OCI-LY3 (cell line): Measurements from ENCODE around the gene LRRN2.

Experiments
- H2AFZ ChIP-seq: fragments of 200-600, 300-600 bp; shearing (Covaris generic); 2 replicates; pipeline ENCODE4 v1.6.0; 2014; ENCODE audit warnings: antibody characterized with exemption, low read depth, low read length
- H3K27ac ChIP-seq: fragments of 200-600, 300-600 bp; sonication (generic); 2 replicates; pipeline ENCODE4 v1.5.1; 2014; ENCODE audit warnings: mild to moderate bottlenecking, low read length, moderate library complexity, mixed read lengths
- H3K27me3 ChIP-seq: fragments of 200-600, 300-600 bp; sonication (generic); 2 replicates; pipeline ENCODE4 v1.6.1; 2014; ENCODE audit warnings: low read depth, low read length, mixed read lengths
- H3K36me3 ChIP-seq: fragments of 200-600, 300-600 bp; sonication (generic); replicated peaks from 2 replicates; pipeline ENCODE3; 2014; ENCODE audit warnings: low read depth, low read length, mixed read lengths
- H3K4me1 ChIP-seq: fragments of 300-600, 200-600 bp; sonication (generic); 2 replicates; pipeline ENCODE4 v1.6.1; 2014; ENCODE audit warnings: low read length, mixed read lengths
- H3K4me2 ChIP-seq: fragments of 200-600, 300-600 bp; sonication (generic); 2 replicates; pipeline ENCODE4 v1.6.1; 2014; ENCODE audit warnings: low read length, mixed read lengths
- H3K4me3 ChIP-seq: fragments of 300-600, 200-600 bp; sonication (generic); 2 replicates; pipeline ENCODE4 v1.5.1; 2014; ENCODE audit warnings: antibody characterized with exemption, mild to moderate bottlenecking, low read length, moderate library complexity
- H3K79me2 ChIP-seq: fragments of 300-600, 200-600 bp; shearing (Covaris generic); 2 replicates; pipeline ENCODE4 v1.6.1; 2014; ENCODE audit warnings: mild to moderate bottlenecking, low read length, mixed read lengths
- H3K9ac ChIP-seq: fragments of 300-600, 200-600 bp; shearing (Covaris generic); 2 replicates; pipeline ENCODE4 v1.6.0; 2014; ENCODE audit warnings: mild to moderate bottlenecking, low read length, moderate library complexity
- H3K9me3 ChIP-seq: fragments of 200-600, 300-600 bp; shearing (Covaris generic); 2 replicates; pipeline ENCODE4 v1.6.1; 2014; ENCODE audit warnings: low read length, mixed read lengths; ENCODE audit not compliant: insufficient read depth
- H4K20me1 ChIP-seq: fragments of 200-600, 300-600 bp; sonication (generic); 2 replicates; pipeline ENCODE4 v1.6.1; 2016; ENCODE audit warnings: low read length, mixed read lengths; ENCODE audit not compliant: insufficient read depth
- CTCF ChIP-seq: fragments of 200-600, 300-600 bp; sonication (generic); IDR thresholded peaks from 2 replicates; pipeline ENCODE4 v1.5.1; 2014; ENCODE audit warnings: antibody characterized with exemption, low read length, low read depth
- EZH2phosphoT487 ChIP-seq: fragments of 200-600 bp; shearing (Covaris generic); IDR thresholded peaks from 2 replicates; pipeline ENCODE4 v1.6.1; 2018; ENCODE audit warnings: antibody characterized with exemption, mixed run types, low read depth

The LRRN2 gene

DNA sequence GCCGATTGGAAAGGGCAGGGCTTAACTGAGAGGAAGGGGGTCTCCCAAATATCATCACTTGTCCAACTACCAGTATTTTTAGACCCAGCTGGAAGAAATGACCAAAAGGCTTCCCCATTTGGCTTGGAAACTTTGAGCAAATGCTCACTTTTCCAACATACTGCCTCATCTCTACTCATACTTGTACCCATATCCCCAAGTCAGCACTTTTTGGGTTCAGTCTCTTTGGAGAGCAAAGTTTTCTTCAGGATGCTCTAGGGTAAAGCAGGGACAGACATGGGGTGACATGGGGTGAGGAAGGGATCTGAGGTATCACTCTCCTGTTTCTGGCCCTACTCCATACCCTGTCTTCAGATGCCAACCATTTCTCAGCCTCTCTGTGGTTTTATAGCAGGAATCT lies 27.2 kb downstream of the LRRN2 start:
- Histone ChIP-seq H3K36me3 (no peaks in the 10 kb centered on the region), H3K4me3 (no peak overlapping the region), H3K27me3 (peaks cover 33% of the 10 kb centered on the region), H3K4me1 (no peaks in the 10 kb centered on the region), H3K27ac (no peak overlapping the region), H3K9me3 (no peaks in the 10 kb centered on the region), H3K79me2 (no peaks in the 10 kb centered on the region), H3K9ac (no peak overlapping the region), H2AFZ (no peak overlapping the region), H3K4me2 (no peak overlapping the region), H4K20me1 (no peaks in the 10 kb centered on the region)
- no peak for TF ChIP-seq CTCF
- TF ChIP-seq EZH2phosphoT487, result no peak

- Histone ChIP-seq H2AFZ (no peak overlapping the region), H3K79me2 (no peaks in the 10 kb centered on the region), H3K9ac (no peak overlapping the region), H3K27me3 (peaks cover 28% of the 10 kb centered on the region; the same call in 1 of the 2 replicates), H3K4me1 (no peaks in the 10 kb centered on the region), H3K9me3 (no peaks in the 10 kb centered on the region), H3K36me3 (no peaks in the 10 kb centered on the region), H3K4me3 (no peak overlapping the region), H3K27ac (no peak overlapping the region), H3K4me2 (no peak overlapping the region), H4K20me1 (0 out of 2 replicates have a peak, but pooled peaks cover 10% of the 10 kb centered on the region)
- no peak for TF ChIP-seq EZH2phosphoT487
- no peak for TF ChIP-seq CTCF
Observed at GRCh38 chr1:204653590-204654340, 31.8 kb downstream of the LRRN2 start.

DNA sequence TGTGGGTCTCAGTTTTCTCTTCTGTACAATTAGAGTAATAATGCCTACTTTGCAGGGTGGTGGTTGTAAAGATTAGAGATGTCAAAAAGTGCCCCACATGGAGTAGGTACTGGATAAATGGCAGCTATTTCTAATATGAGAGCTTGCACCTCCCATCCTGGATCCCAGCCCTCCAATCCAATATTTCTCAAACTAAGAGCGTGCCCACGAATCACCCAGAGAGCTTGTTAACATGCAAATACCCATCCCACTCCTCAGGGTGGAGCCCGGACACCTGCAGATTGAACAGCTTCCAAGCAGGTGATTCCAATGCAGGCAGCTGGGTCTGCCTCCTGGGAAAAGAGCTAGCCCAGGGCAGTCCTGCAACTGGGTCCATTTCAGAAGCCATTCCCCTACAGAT lies 33.0 kb downstream of the LRRN2 start:
- H3K27me3 ChIP-seq, result peaks cover 28% of the 10 kb centered on the region; the same call in 1 of the 2 replicates
- H3K36me3 ChIP-seq, result no peaks in the 10 kb centered on the region
- H3K27ac ChIP-seq, result no peak overlapping the region
- no peak overlapping the region for H2AFZ ChIP-seq
- H3K9me3 ChIP-seq, result no peaks in the 10 kb centered on the region
- H3K9ac ChIP-seq, result no peak overlapping the region
- H3K4me3 ChIP-seq, result no peak overlapping the region
- H3K79me2 ChIP-seq, result no peaks in the 10 kb centered on the region
- H3K4me2 ChIP-seq, result no peak overlapping the region
- peaks cover 5% of the 10 kb centered on the region for H3K4me1 ChIP-seq
- TF ChIP-seq EZH2phosphoT487 (no peak), CTCF (no peak)
- H4K20me1 ChIP-seq, result 0 out of 2 replicates have a peak, but pooled peaks cover 15% of the 10 kb centered on the region

DNA sequence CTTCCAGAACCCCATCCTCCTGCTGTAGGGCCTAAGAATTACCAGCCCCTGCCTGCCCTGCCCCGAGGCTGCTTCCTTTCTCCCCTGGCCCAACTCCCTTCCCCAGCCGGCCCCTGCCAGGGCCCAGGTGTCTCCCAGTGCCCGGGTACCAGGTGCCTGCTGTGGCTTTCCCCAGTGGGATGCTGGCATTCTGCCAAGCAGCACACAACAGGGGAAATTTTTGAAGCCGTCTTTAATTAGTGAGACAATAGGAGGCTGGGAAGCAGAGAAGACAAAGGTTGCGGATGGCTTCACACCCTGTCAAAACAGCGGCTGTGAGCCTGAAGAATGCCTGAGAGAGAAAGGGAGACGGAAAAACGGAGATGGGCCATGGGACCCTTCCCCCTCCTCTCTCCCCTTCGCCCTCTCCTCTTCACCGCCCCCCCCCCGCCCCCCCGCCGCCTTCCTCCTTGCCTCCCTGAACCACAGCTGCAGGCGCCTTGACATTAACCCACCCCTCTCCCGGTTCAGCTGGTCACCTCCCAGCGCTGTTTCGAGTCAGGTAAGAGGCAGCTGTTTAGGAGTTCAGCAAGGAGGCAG lies 33.6 kb downstream of the LRRN2 start:
- H3K27ac ChIP-seq, result no peak overlapping the region
- H3K4me1 ChIP-seq, result peaks cover 10% of the 10 kb centered on the region
- H4K20me1 ChIP-seq, result 0 out of 2 replicates have a peak, but pooled peaks cover 18% of the 10 kb centered on the region
- H3K4me3 ChIP-seq, result no peak overlapping the region
- H3K36me3 ChIP-seq, result no peaks in the 10 kb centered on the region
- no peaks in the 10 kb centered on the region for H3K9me3 ChIP-seq
- peaks cover 28% of the 10 kb centered on the region; the same call in 1 of the 2 replicates for H3K27me3 ChIP-seq
- H3K79me2 ChIP-seq, result no peaks in the 10 kb centered on the region
- no peak overlapping the region for H3K9ac ChIP-seq
- TF ChIP-seq EZH2phosphoT487, result no peak
- TF ChIP-seq CTCF, result no peak
- no peak overlapping the region for H3K4me2 ChIP-seq
- no peak overlapping the region for H2AFZ ChIP-seq
